HG02678 (cell line): ENCODE measurements around the gene EPS8L3.

ENCODE experiments used
- ATAC-seq: cut with Tn5 transposase; IDR thresholded peaks from one replicate; pipeline ENCODE4 v1.9.1; 2021; ENCODE audit warnings: mild to moderate bottlenecking, moderate library complexity; ENCODE audit not compliant: unreplicated experiment

Gene EPS8L3

GRCh38 chr1:109793486-109794318 is 30.0 kb upstream of the EPS8L3 start:
- no peak for ATAC-seq

- ATAC-seq: no peak
Measured at GRCh38 chr1:109793089-109793485, 29.4 kb upstream of the EPS8L3 start.

- ATAC-seq: no peak
Measured at GRCh38 chr1:109792056-109792831, 28.5 kb upstream of the EPS8L3 start.

- ATAC-seq: no peak
Measured at GRCh38 chr1:109791495-109792043, 27.8 kb upstream of the EPS8L3 start.

- peak; percentile 83 for ATAC-seq
Measured at GRCh38 chr1:109790735-109791494, 27.2 kb upstream of the EPS8L3 start.

GRCh38 chr1:109790329-109790728 is 26.6 kb upstream of the EPS8L3 start:
- ATAC-seq: no peak

- no peak for ATAC-seq
Measured at GRCh38 chr1:109789551-109790180, 25.9 kb upstream of the EPS8L3 start.

GRCh38 chr1:109788695-109789521 is 25.2 kb upstream of the EPS8L3 start:
- no peak for ATAC-seq

GRCh38 chr1:109787845-109788601 is 24.3 kb upstream of the EPS8L3 start:
- no peak for ATAC-seq

GRCh38 chr1:109787211-109787844 is 23.6 kb upstream of the EPS8L3 start:
- ATAC-seq: no peak

- no peak for ATAC-seq
Measured at GRCh38 chr1:109786531-109787021, 22.9 kb upstream of the EPS8L3 start.

GRCh38 chr1:109786112-109786480 is 22.4 kb upstream of the EPS8L3 start:
- no peak for ATAC-seq

- ATAC-seq: no peak
Measured at GRCh38 chr1:109785446-109786111, 21.9 kb upstream of the EPS8L3 start.

GRCh38 chr1:109784551-109785252 is 21.0 kb upstream of the EPS8L3 start:
- no peak for ATAC-seq

- ATAC-seq: no peak
Measured at GRCh38 chr1:109783436-109783835, 19.7 kb upstream of the EPS8L3 start.

- no peak for ATAC-seq
Measured at GRCh38 chr1:109782927-109783326, 19.2 kb upstream of the EPS8L3 start.

GRCh38 chr1:109782514-109782913 is 18.8 kb upstream of the EPS8L3 start:
- ATAC-seq: no peak
